Mesendoderm (in vitro differentiated cells): ENCODE data around the gene SPESP1.
"Not testable (repeated sequence)": the region's sequence is repeated elsewhere in the genome, so short reads cannot be mapped to it uniquely, and the experiment has no call there.

ENCODE experiments used
- DNase-seq: peaks from one replicate; pipeline ENCODE4 v3.0.0; 2013
- H2AK5ac ChIP-seq: 2 replicates; pipeline ENCODE4 v1.6.1; 2013; ENCODE audit warnings: low read length, inconsistent platforms
- H2BK120ac ChIP-seq: 2 replicates; pipeline ENCODE4 v1.6.1; 2013; ENCODE audit warnings: low read depth, mild to moderate bottlenecking, low read length, moderate library complexity, mixed read lengths
- H2BK15ac ChIP-seq: replicated peaks from 2 replicates; pipeline ENCODE4 v1.6.1; 2013; ENCODE audit warnings: low read depth, mild to moderate bottlenecking, moderate library complexity
- H2BK5ac ChIP-seq: 2 replicates; pipeline ENCODE4 v1.6.1; 2013; ENCODE audit warnings: low read length, inconsistent platforms
- H3K18ac ChIP-seq: 2 replicates; pipeline ENCODE4 v1.6.1; 2013; ENCODE audit warnings: mild to moderate bottlenecking, low read length, mixed read lengths
- H3K23ac ChIP-seq: one replicate; pipeline ENCODE4 v1.6.1; 2013; ENCODE audit warnings: low read length
- H3K27ac ChIP-seq: 2 replicates; pipeline ENCODE4 v1.5.1; 2013; ENCODE audit warnings: low read depth, mild to moderate bottlenecking, inconsistent platforms, low read length, moderate library complexity
- H3K27me3 ChIP-seq: 2 replicates; pipeline ENCODE4 v1.6.1; 2013; ENCODE audit warnings: low read length, control low read depth, mild to moderate bottlenecking, inconsistent platforms; ENCODE audit not compliant: insufficient read depth, poor library complexity
- H3K36me3 ChIP-seq: 2 replicates; pipeline ENCODE4 v1.6.1; 2013; ENCODE audit warnings: low read length, inconsistent platforms; ENCODE audit not compliant: control insufficient read depth, insufficient read depth
- H3K4ac ChIP-seq: one replicate; pipeline ENCODE4 v1.6.1; 2013; ENCODE audit warnings: low read depth, mild to moderate bottlenecking, low read length, moderate library complexity
- H3K4me1 ChIP-seq: 2 replicates; pipeline ENCODE4 v1.6.1; 2013; ENCODE audit warnings: low read depth, low read length, inconsistent platforms; ENCODE audit not compliant: control insufficient read depth
- H3K4me2 ChIP-seq: 2 replicates; pipeline ENCODE4 v1.6.1; 2013; ENCODE audit warnings: low read length
- H3K4me3 ChIP-seq: 2 replicates; pipeline ENCODE4 v1.5.1; 2013; ENCODE audit warnings: mild to moderate bottlenecking, low read length
- H3K56ac ChIP-seq: one replicate; pipeline ENCODE4 v1.6.1; 2013; ENCODE audit warnings: low read length
- H3K79me1 ChIP-seq: 2 replicates; pipeline ENCODE4 v1.6.1; 2013; ENCODE audit warnings: low read length, inconsistent platforms
- H3K79me2 ChIP-seq: 2 replicates; pipeline ENCODE4 v1.6.1; 2013; ENCODE audit warnings: mild to moderate bottlenecking, low read length; ENCODE audit not compliant: control insufficient read depth, insufficient read depth
- H3K9ac ChIP-seq: 2 replicates; pipeline ENCODE4 v1.6.1; 2013; ENCODE audit warnings: low read length, inconsistent platforms
- H4K5ac ChIP-seq: one replicate; pipeline ENCODE4 v1.6.1; 2013; ENCODE audit warnings: low read length
- H4K8ac ChIP-seq: one replicate; pipeline ENCODE4 v1.6.1; 2013; ENCODE audit warnings: low read depth, mild to moderate bottlenecking, control low read depth, low read length, moderate library complexity
- WGBS: extraction: QIAGEN DNeasy Blood & Tissue Kit; methylation state at CpG from one replicate; pipeline ENCODE4 v1.1.7; 2013; ENCODE audit warnings: low lambda C conversion rate, missing lambda C conversion rate; ENCODE audit not compliant: insufficient coverage; ENCODE audit errors: extremely low coverage; 5-methylcytosine and 5-hydroxymethylcytosine counted together

SPESP1 gene

DNA sequence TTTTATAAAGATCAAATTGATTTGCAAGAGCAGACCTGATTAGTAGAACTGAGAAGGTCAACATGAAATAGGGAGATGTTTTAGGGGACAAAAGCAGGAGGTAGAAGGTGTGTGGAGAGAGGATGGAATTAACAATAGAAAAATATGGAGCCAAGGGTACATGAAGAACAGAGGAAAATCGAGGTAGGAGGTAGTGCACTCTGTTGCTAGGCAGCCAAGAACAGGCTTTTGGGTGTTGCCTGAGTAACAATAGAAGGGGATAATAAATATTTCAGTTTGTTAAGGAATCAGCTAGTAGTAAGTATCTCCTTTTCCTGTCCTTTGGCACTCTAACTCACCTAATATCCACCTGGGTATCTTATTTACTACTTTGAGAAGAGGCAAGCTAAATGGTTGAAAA lies 9.2 kb downstream of the SPESP1 start:
- no peak overlapping the region for H3K18ac ChIP-seq
- H3K79me2 ChIP-seq = no peaks in the 10 kb centered on the region
- no peak overlapping the region for H3K23ac ChIP-seq
- no peak overlapping the region for H4K8ac ChIP-seq
- no peak overlapping the region for H4K5ac ChIP-seq
- no peak for DNase-seq
- no peak overlapping the region for H3K56ac ChIP-seq
- H3K4ac ChIP-seq = no peak overlapping the region
- no peak overlapping the region for H2BK15ac ChIP-seq
- WGBS = no CpG with 5 or more reads among the region's 1 CpG
- no peak overlapping the region for H2BK120ac ChIP-seq
- H3K9ac ChIP-seq = no peak overlapping the region
- no peak overlapping the region for H2AK5ac ChIP-seq
- H2BK5ac ChIP-seq = no peak overlapping the region
- H3K36me3 ChIP-seq = no peaks in the 10 kb centered on the region
- H3K27me3 ChIP-seq = no peaks in the 10 kb centered on the region
- H3K27ac ChIP-seq = no peak overlapping the region
- no peaks in the 10 kb centered on the region for H3K4me1 ChIP-seq
- no peaks in the 10 kb centered on the region for H3K79me1 ChIP-seq
- no peak overlapping the region for H3K4me2 ChIP-seq
- H3K4me3 ChIP-seq = no peak overlapping the region

DNA sequence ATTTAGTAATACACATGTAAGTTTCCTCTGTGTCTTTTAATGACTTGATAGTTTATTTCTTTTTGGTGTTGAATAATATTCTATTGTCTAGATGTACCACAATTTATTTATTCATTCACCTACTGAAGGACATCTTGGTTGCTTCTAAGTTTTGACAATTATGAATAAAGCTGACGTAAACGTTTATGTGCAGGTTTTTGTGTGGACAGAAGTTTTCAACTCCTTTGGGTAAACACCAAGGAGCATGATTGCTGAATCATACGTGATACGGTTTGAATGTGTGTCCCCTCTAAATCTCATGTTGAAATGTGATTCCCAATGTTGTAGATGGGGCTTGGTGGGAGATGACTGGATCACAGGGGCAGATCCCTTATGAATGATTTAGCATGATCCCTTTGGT lies 21.5 kb downstream of the SPESP1 start:
- Histone ChIP-seq H4K5ac (no peak overlapping the region), H2BK5ac (no peak overlapping the region), H3K4me2 (no peak overlapping the region), H3K27me3 (peaks cover 1% of the 10 kb centered on the region), H3K36me3 (no peaks in the 10 kb centered on the region), H3K79me2 (no peaks in the 10 kb centered on the region), H3K9ac (no peak overlapping the region), H2AK5ac (no peak overlapping the region), H3K79me1 (no peaks in the 10 kb centered on the region), H3K4me3 (no peak overlapping the region), H3K4me1 (no peaks in the 10 kb centered on the region), H3K4ac (no peak overlapping the region), H3K27ac (no peak overlapping the region), H3K23ac (no peak overlapping the region), H2BK15ac (no peak overlapping the region), H2BK120ac (no peak overlapping the region), H3K56ac (no peak overlapping the region), H3K18ac (no peak overlapping the region), H4K8ac (no peak overlapping the region)
- WGBS = no CpG with 5 or more reads among the region's 4 CpGs
- no peak for DNase-seq

DNA sequence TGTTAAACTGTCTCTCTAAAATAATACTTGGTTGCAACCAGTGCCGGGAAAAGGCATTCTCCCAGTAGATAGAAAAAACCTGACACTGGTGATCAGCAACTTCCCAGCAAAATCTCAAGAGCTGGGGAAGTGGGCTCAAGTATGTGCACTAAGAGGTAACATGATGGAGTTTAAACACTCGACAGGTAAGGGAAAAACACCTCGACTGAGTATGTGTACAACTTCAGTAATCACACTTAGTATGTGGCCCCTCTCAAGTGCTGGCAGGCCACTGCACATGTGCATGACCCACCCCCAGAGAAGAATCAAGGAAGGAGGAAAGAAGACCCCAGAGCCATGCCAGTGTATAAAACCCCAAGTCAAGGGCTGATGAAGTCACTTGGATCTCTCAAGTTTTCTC lies 27.4 kb downstream of the SPESP1 start:
- H2BK15ac ChIP-seq = no peak overlapping the region
- WGBS = no CpG with 5 or more reads among the region's 3 CpGs
- no peak overlapping the region for H3K27ac ChIP-seq
- no peak for DNase-seq
- H4K8ac ChIP-seq = no peak overlapping the region
- no peak overlapping the region for H3K4me2 ChIP-seq
- peaks cover 2% of the 10 kb centered on the region for H3K27me3 ChIP-seq
- no peaks in the 10 kb centered on the region for H3K79me1 ChIP-seq
- H3K18ac ChIP-seq = no peak overlapping the region
- no peak overlapping the region for H3K23ac ChIP-seq
- no peak overlapping the region for H4K5ac ChIP-seq
- no peak overlapping the region for H3K4me3 ChIP-seq
- H3K36me3 ChIP-seq = no peaks in the 10 kb centered on the region
- no peak overlapping the region for H3K4ac ChIP-seq
- no peak overlapping the region for H2BK5ac ChIP-seq
- H3K79me2 ChIP-seq = no peaks in the 10 kb centered on the region
- no peak overlapping the region for H2AK5ac ChIP-seq
- no peak overlapping the region for H3K56ac ChIP-seq
- no peaks in the 10 kb centered on the region for H3K4me1 ChIP-seq
- H2BK120ac ChIP-seq = no peak overlapping the region
- no peak overlapping the region for H3K9ac ChIP-seq

DNA sequence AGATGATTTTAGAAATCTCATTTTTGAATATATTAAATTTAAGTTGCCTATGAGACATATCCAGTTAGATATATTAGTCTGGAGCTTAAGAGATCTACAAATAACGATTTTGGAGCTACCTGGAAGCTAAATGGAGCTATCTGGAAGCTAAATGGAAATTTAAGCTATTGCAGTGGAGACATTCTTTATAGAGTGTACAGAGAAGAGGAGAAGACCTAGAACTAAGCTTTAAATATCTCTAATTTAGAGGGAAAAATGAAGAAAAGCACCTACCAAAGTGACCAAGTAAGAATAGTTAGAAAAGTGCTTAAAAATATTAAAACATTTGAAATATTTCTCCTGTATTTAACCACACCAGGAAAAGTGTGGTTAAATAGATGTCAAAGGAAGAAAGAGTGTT lies 28.3 kb downstream of the SPESP1 start:
- H3K56ac ChIP-seq = no peak overlapping the region
- H4K8ac ChIP-seq = no peak overlapping the region
- H3K36me3 ChIP-seq = no peaks in the 10 kb centered on the region
- H2BK120ac ChIP-seq = no peak overlapping the region
- no peak overlapping the region for H3K23ac ChIP-seq
- H3K27me3 ChIP-seq = peaks cover 2% of the 10 kb centered on the region
- H2BK15ac ChIP-seq = no peak overlapping the region
- no CpG with 5 or more reads among the region's 1 CpG for WGBS
- no peak overlapping the region for H3K4me2 ChIP-seq
- H3K4ac ChIP-seq = no peak overlapping the region
- no peaks in the 10 kb centered on the region for H3K4me1 ChIP-seq
- no peak overlapping the region for H3K4me3 ChIP-seq
- no peak overlapping the region for H3K18ac ChIP-seq
- no peaks in the 10 kb centered on the region for H3K79me1 ChIP-seq
- no peak overlapping the region for H2AK5ac ChIP-seq
- no peaks in the 10 kb centered on the region for H3K79me2 ChIP-seq
- no peak for DNase-seq
- no peak overlapping the region for H3K27ac ChIP-seq
- H2BK5ac ChIP-seq = no peak overlapping the region
- H4K5ac ChIP-seq = no peak overlapping the region
- no peak overlapping the region for H3K9ac ChIP-seq

DNA sequence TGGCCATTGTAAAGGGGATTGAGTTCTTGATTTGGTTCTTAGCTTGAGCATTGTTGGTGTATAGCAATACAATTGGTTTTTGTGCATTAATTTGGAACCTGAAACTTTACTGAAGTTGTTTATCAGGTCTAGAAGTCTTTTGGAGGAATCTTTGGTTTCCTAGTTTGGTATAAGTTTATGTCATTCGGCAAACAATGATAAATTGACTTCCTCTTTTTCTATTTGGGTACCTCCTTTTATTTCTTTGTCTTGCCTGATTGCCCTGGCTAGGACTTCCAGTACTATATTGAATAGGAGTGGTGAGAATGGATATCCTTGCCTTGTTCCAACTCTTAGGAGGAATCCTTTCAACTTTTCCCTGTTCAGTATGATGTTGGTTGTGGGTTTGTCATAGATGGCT lies 32.1 kb downstream of the SPESP1 start:
- H3K79me2 ChIP-seq = no peaks in the 10 kb centered on the region
- no peaks in the 10 kb centered on the region for H3K36me3 ChIP-seq

DNA sequence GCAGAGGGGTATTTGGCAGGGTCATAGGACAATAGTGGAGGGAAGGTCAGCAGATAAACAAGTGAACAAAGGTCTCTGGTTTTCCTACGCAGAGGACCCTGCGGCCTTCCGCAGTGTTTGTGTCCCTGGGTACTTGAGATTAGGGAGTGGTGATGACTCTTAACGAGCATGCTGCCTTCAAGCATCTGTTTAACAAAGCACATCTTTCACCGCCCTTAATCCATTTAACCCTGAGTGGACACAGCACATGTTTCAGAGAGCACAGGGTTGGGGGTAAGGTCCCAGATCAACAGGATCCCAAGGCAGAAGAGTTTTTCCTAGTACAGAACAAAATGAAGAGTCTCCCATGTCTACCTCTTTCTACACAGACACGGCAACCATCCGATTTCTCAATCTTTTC lies 33.4 kb downstream of the SPESP1 start:
- not testable (repeated sequence) for H2AK5ac ChIP-seq, H3K79me1 ChIP-seq, H3K23ac ChIP-seq, H3K36me3 ChIP-seq, H3K4ac ChIP-seq, H2BK5ac ChIP-seq, H3K56ac ChIP-seq, H3K9ac ChIP-seq, H4K8ac ChIP-seq, H4K5ac ChIP-seq, H3K4me3 ChIP-seq, H3K27me3 ChIP-seq, H3K79me2 ChIP-seq, DNase-seq, H3K4me1 ChIP-seq, H3K18ac ChIP-seq, H2BK15ac ChIP-seq, H2BK120ac ChIP-seq, H3K27ac ChIP-seq, H3K4me2 ChIP-seq
- no CpG with 5 or more reads among the region's 7 CpGs for WGBS

More for the DNA sequence above, 32.1 kb downstream of the SPESP1 start:
- no peak overlapping the region for H4K8ac ChIP-seq
- no peak for DNase-seq
- no peaks in the 10 kb centered on the region for H3K79me1 ChIP-seq
- H2BK5ac ChIP-seq = no peak overlapping the region
- H3K23ac ChIP-seq = no peak overlapping the region
- no peak overlapping the region for H3K4me2 ChIP-seq
- H2BK15ac ChIP-seq = no peak overlapping the region
- no peak overlapping the region for H3K4me3 ChIP-seq
- no peak overlapping the region for H3K18ac ChIP-seq
- H3K4me1 ChIP-seq = no peaks in the 10 kb centered on the region
- no peak overlapping the region for H4K5ac ChIP-seq
- no peak overlapping the region for H2BK120ac ChIP-seq
- no peak overlapping the region for H3K9ac ChIP-seq
- no peak overlapping the region for H2AK5ac ChIP-seq
- H3K27ac ChIP-seq = no peak overlapping the region
- no CpG with 5 or more reads among the region's 1 CpG for WGBS
- no peaks in the 10 kb centered on the region for H3K27me3 ChIP-seq
- no peak overlapping the region for H3K56ac ChIP-seq
- no peak overlapping the region for H3K4ac ChIP-seq
